Neuronal stem cell (in vitro differentiated cells): ENCODE measurements around the gene BRIP1.
"Not testable (repeated sequence)": the region's sequence is repeated elsewhere in the genome, so short reads cannot be mapped to it uniquely, and the experiment has no call there.

Source experiments
- DNase-seq: peaks from one replicate; pipeline ENCODE4 v3.0.0-alpha.2; 2013; ENCODE audit warnings: low spot score
- H2AFZ ChIP-seq: one replicate; pipeline ENCODE4 v1.6.1; 2013; ENCODE audit warnings: mild to moderate bottlenecking, low read length, inconsistent platforms
- H2AK5ac ChIP-seq: 2 replicates; pipeline ENCODE4 v1.6.1; 2013; ENCODE audit warnings: low read depth, mild to moderate bottlenecking, inconsistent platforms, low read length, moderate library complexity, mixed read lengths
- H2BK120ac ChIP-seq: 2 replicates; pipeline ENCODE4 v1.6.1; 2013; ENCODE audit warnings: low read depth, mild to moderate bottlenecking, inconsistent platforms, low read length, moderate library complexity, mixed read lengths
- H2BK12ac ChIP-seq: one replicate; pipeline ENCODE4 v1.6.1; 2013; ENCODE audit warnings: low read length, inconsistent platforms
- H2BK15ac ChIP-seq: 2 replicates; pipeline ENCODE4 v1.6.1; 2013; ENCODE audit warnings: mild to moderate bottlenecking, low read length, inconsistent platforms, mixed read lengths
- H2BK5ac ChIP-seq: one replicate; pipeline ENCODE4 v1.6.1; 2013; ENCODE audit warnings: inconsistent platforms, mild to moderate bottlenecking, low read length, moderate library complexity
- H3K14ac ChIP-seq: one replicate; pipeline ENCODE4 v1.6.1; 2013; ENCODE audit warnings: low read length, inconsistent platforms
- H3K18ac ChIP-seq: 2 replicates; pipeline ENCODE4 v1.6.1; 2013; ENCODE audit warnings: low read length, inconsistent platforms
- H3K23ac ChIP-seq: 2 replicates; pipeline ENCODE4 v1.6.1; 2013; ENCODE audit warnings: low read depth, mild to moderate bottlenecking, mixed read lengths, low read length, inconsistent platforms; ENCODE audit not compliant: poor library complexity
- H3K27ac ChIP-seq: replicated peaks from 3 replicates; pipeline ENCODE4 v1.5.1; 2013; ENCODE audit warnings: low read length, inconsistent platforms
- H3K27me3 ChIP-seq, 3 experiments: 2 replicates each; pipeline ENCODE4 v1.6.1; 2013; ENCODE audit warnings: low read length in 3 of 3, mild to moderate bottlenecking in 2 of 3, inconsistent platforms in 1 of 3, low read depth in 1 of 3, mixed read lengths in 1 of 3, moderate library complexity in 1 of 3; ENCODE audit not compliant: control insufficient read depth in 3 of 3, insufficient read depth in 3 of 3
- H3K36me3 ChIP-seq, 2 donors: replicated peaks in 1 of 2; 2 replicates each; pipeline ENCODE4 v1.6.1; 2013; ENCODE audit warnings: low read length in 2 of 2; ENCODE audit not compliant: control insufficient read depth in 2 of 2, insufficient read depth in 2 of 2
- H3K4ac ChIP-seq: 2 replicates; pipeline ENCODE4 v1.6.1; 2013; ENCODE audit warnings: inconsistent platforms, mild to moderate bottlenecking, low read length, moderate library complexity
- H3K4me1 ChIP-seq, 2 donors: 1 replicate in 1 of 2; 2 replicates in 1 of 2; pipeline ENCODE4 v1.6.1; 2013; ENCODE audit warnings: low read length in 2 of 2, low read depth in 1 of 2; ENCODE audit not compliant: control insufficient read depth in 2 of 2, insufficient read depth in 1 of 2
- H3K4me2 ChIP-seq: one replicate; pipeline ENCODE4 v1.6.1; 2013; ENCODE audit warnings: mild to moderate bottlenecking, low read length, inconsistent platforms; ENCODE audit not compliant: insufficient read depth, poor library complexity, severe bottlenecking
- H3K4me3 ChIP-seq, 2 donors: 2 replicates each; pipeline ENCODE4 v1.5.1; 2013; ENCODE audit warnings: low read length in 2 of 2, mild to moderate bottlenecking in 2 of 2, inconsistent platforms in 1 of 2, moderate library complexity in 1 of 2
- H3K79me1 ChIP-seq: one replicate; pipeline ENCODE4 v1.6.1; 2013; ENCODE audit warnings: low read depth, mild to moderate bottlenecking, inconsistent platforms, low read length, moderate library complexity
- H3K9ac ChIP-seq: one replicate; pipeline ENCODE4 v1.6.1; 2013; ENCODE audit warnings: mild to moderate bottlenecking, low read depth, low read length, inconsistent platforms; ENCODE audit not compliant: poor library complexity
- H3K9me3 ChIP-seq, 2 donors: replicated peaks in 1 of 2; 2 replicates each; pipeline versions ENCODE3 to v1.6.1; 2013; ENCODE audit warnings: low read length in 2 of 2, mild to moderate bottlenecking in 2 of 2, inconsistent platforms in 1 of 2, low read depth in 1 of 2, mixed read lengths in 1 of 2, moderate library complexity in 1 of 2; ENCODE audit not compliant: control insufficient read depth in 2 of 2, insufficient read depth in 1 of 2
- H4K8ac ChIP-seq: one replicate; pipeline ENCODE4 v1.6.1; 2013; ENCODE audit warnings: low read depth, mild to moderate bottlenecking, inconsistent platforms, low read length, moderate library complexity
- H4K91ac ChIP-seq: one replicate; pipeline ENCODE4 v1.6.1; 2013; ENCODE audit warnings: low read length, low read depth, mild to moderate bottlenecking, inconsistent platforms; ENCODE audit not compliant: poor library complexity
- WGBS, 2 donors: extraction: QIAGEN DNeasy Blood & Tissue Kit; methylation state at CpG; one replicate each; pipeline ENCODE4 v1.1.7; 2013; ENCODE audit warnings: missing lambda C conversion rate in 2 of 2, mixed read lengths in 1 of 2; ENCODE audit not compliant: insufficient read length in 2 of 2, insufficient replicate concordance in 1 of 2; ENCODE audit errors: extremely low coverage in 2 of 2; 5-methylcytosine and 5-hydroxymethylcytosine counted together

BRIP1 gene

DNA sequence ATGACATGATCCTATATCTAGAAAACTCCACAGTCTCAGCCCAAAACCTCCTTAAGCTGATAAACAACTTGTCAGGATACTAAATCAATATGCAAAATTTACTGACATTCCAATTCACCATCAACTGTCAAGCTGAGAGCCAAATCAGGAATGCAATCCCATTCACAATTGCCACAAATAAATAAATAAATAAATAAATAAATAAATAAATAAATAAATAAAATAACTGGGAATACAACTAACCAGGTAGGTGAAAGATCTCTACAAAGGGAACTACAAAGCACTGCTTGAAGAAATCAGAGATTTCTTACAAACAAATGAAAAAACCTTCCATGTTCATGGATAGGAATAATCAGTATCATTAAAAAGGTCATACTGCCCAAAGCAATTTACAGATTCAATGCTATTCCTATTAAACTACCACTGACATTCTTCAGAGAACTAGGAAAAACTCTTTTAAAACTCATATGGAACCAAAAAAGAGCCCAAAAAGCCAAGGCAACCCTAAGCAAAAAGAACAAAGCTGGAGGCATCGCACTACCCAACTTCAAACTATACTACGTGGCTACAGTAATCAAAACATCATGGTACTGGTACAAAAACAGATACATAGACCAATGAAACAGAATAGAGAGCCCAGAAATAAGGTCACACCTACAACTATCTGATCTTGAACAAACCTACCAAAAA is 37.7 kb downstream of the BRIP1 start:
- H3K4ac ChIP-seq = no peak overlapping the region
- H2BK5ac ChIP-seq = no peak overlapping the region

GRCh38 chr17:61822326-61823285 is 40.7 kb downstream of the BRIP1 start:
- Histone ChIP-seq H3K9me3 (peaks cover 2 to 45% of the 10 kb centered on the region in 2 donors), H2BK12ac (no peak overlapping the region), H4K8ac (no peak overlapping the region), H4K91ac (no peak overlapping the region), H2AK5ac (no peak overlapping the region), H3K27me3 (no peaks in the 10 kb centered on the region), H3K4me1 (no peaks in the 10 kb centered on the region), H3K27ac (no peak overlapping the region), H3K4me2 (no peak overlapping the region), H2BK120ac (no peak overlapping the region), H3K79me1 (no peaks in the 10 kb centered on the region), H3K36me3 (peaks cover 4 to 81% of the 10 kb centered on the region in 2 donors), H3K9ac (no peak overlapping the region), H3K18ac (no peak overlapping the region), H3K4me3 (no peak overlapping the region), H3K4ac (no peak overlapping the region), H3K14ac (no peak overlapping the region), H2BK15ac (no peak overlapping the region), H2BK5ac (no peak overlapping the region), H3K23ac (no peak overlapping the region), H2AFZ (no peak overlapping the region)
- DNase-seq = no peak
- WGBS, 2 donors = no CpG with 5 or more reads among the region's 6 CpGs

More for the DNA sequence above, 37.7 kb downstream of the BRIP1 start:
- H2BK120ac ChIP-seq = no peak overlapping the region
- no peak overlapping the region for H2BK15ac ChIP-seq
- H3K4me2 ChIP-seq = no peak overlapping the region
- no peaks in the 10 kb centered on the region for H3K4me1 ChIP-seq
- no peak overlapping the region for H4K8ac ChIP-seq
- no peak overlapping the region for H4K91ac ChIP-seq
- no CpG with 5 or more reads among the region's 2 CpGs for WGBS, 2 donors
- H3K9me3 ChIP-seq = peaks cover 4 to 56% of the 10 kb centered on the region in 2 donors
- H2AFZ ChIP-seq = no peak overlapping the region
- no peaks in the 10 kb centered on the region for H3K27me3 ChIP-seq
- H2AK5ac ChIP-seq = no peak overlapping the region
- no peak for DNase-seq
- no peak overlapping the region for H2BK12ac ChIP-seq
- no peaks in the 10 kb centered on the region for H3K79me1 ChIP-seq
- H3K23ac ChIP-seq = no peak overlapping the region
- no peak overlapping the region for H3K27ac ChIP-seq
- no peak overlapping the region for H3K14ac ChIP-seq
- no peak overlapping the region for H3K18ac ChIP-seq
- H3K4me3 ChIP-seq = no peak overlapping the region
- peaks cover 8 to 83% of the 10 kb centered on the region in 2 donors for H3K36me3 ChIP-seq
- H3K9ac ChIP-seq = no peak overlapping the region

DNA sequence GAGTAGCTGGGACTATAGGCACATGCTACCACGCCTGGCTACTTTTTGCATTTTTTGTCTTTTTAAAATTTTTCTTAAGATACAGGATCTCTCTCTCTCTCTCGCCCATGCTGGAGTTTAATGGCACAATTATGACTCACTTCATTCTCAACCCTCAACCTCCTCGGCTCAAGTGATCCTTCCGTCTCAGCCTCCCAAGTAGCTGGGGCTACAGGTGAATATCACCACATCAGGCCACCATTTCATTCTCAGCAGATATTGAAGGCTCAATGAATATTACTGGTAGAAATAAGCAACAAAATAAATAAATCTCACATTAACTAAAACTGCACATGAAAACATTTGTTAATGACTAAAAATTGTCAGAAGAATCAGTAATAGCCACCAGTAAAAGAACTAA is 41.7 kb downstream of the BRIP1 start:
- H2AFZ ChIP-seq = no peak overlapping the region
- no peak overlapping the region for H3K14ac ChIP-seq
- no peak overlapping the region for H2BK120ac ChIP-seq
- H3K23ac ChIP-seq = no peak overlapping the region
- H4K8ac ChIP-seq = no peak overlapping the region
- no CpG with 5 or more reads among the region's 4 CpGs for WGBS, 2 donors
- no peaks in the 10 kb centered on the region for H3K79me1 ChIP-seq
- H3K9ac ChIP-seq = no peak overlapping the region
- peaks cover 4 to 80% of the 10 kb centered on the region in 2 donors for H3K36me3 ChIP-seq
- no peak for DNase-seq
- no peak overlapping the region for H2BK12ac ChIP-seq
- no peaks in the 10 kb centered on the region for H3K4me1 ChIP-seq
- H2BK15ac ChIP-seq = no peak overlapping the region
- H3K27me3 ChIP-seq = no peaks in the 10 kb centered on the region
- no peak overlapping the region for H3K18ac ChIP-seq
- H3K4me3 ChIP-seq = no peak overlapping the region
- H3K4me2 ChIP-seq = no peak overlapping the region
- no peak overlapping the region for H4K91ac ChIP-seq
- H2BK5ac ChIP-seq = no peak overlapping the region
- no peak overlapping the region for H3K4ac ChIP-seq
- no peak overlapping the region for H2AK5ac ChIP-seq
- H3K9me3 ChIP-seq = peaks cover 2 to 40% of the 10 kb centered on the region in 2 donors
- H3K27ac ChIP-seq = no peak overlapping the region

DNA sequence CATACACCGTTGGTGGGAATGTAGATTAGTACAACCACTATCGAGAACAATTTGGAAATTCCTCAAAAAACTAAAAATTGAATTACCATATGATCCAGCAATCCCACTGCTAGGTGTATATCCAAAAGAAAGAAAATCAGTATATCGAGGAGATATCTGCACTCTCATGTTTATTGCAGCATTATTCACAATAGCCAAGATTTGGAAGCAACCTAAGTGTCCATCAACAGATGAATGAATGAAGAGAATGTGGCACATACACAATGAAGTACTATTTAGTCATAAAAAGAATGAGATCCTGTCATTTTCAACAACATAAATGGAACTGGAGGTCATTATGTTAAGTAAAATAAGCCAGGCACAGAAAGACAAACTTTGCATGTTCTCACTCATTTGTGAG is 44.1 kb downstream of the BRIP1 start:
- not testable (repeated sequence) for H3K23ac ChIP-seq, H2BK12ac ChIP-seq, H3K4me2 ChIP-seq, DNase-seq, H2BK5ac ChIP-seq, H3K9ac ChIP-seq, H3K79me1 ChIP-seq, H3K4me3 ChIP-seq, H2BK120ac ChIP-seq, H3K4me1 ChIP-seq, H3K27ac ChIP-seq, H3K4ac ChIP-seq, H3K27me3 ChIP-seq, H2AK5ac ChIP-seq, H4K91ac ChIP-seq, H2BK15ac ChIP-seq, H2AFZ ChIP-seq, H4K8ac ChIP-seq, H3K14ac ChIP-seq, H3K18ac ChIP-seq
- WGBS, 2 donors = no CpG with 5 or more reads among the region's 3 CpGs
- peaks cover 4 to 88% of the 10 kb centered on the region in 2 donors for H3K36me3 ChIP-seq
- peaks cover 2 to 30% of the 10 kb centered on the region in 2 donors for H3K9me3 ChIP-seq
